ENCODE results near the gene PRDX2. TPM values are rescaled to one million over a fixed set of nuclear protein-coding genes. Genes with fewer than 3 reads are reported as not detected.

The PRDX2 gene
- total RNA-seq, 1 experiment from 2014 or later: not detected

DNA sequence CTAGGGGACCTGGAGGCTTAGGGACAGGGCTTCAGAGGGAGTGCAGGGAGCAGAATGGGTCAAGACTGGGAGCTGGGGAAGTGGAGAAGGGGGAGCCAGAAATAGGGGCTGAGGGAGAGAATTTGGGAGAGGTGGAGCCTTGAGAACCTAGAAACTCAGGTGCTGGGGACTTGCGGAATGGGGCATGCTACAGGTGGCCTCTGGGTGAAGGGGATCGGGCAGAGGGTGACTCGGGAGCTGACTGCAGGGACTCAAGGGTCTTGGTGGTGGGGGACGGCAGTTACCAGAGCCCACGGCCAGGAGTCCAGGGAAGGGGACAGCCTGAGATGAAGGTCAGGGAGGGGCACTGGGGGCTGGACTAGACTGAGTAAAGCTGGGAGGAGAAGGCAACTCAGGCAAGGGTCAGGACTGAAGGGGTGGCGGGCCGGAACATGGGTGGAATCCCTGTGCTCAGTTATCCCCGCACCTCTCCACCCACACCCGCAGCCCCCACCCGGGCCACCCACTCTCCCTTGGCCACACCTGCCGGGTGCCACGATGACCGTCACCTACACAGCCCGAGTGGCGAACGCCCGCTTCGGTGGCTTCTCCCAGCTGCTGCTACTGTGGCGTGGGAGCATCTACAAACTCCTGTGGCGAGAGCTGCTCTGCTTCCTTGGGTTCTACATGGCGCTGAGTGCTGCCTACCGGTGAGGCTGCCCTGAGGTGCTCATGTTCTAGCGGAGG lies 49.4 kb downstream of the PRDX2 start:
- DNase-seq (ENCODE audit: low spot score): no peak

- no peak for DNase-seq (ENCODE audit: low spot score)
Measured at GRCh38 chr19:12751635-12752034, 50.0 kb downstream of the PRDX2 start, which contains the start of gene BEST2. Gene BEST2 (plus strand): TSS chr19:12751791. CDS start chr19:12752593, 802 bp downstream.

GRCh38 chr19:12750851-12751250 lies 50.7 kb downstream of the PRDX2 start:
- DNase-seq (ENCODE audit: low spot score): no peak

GRCh38 chr19:12749938-12750521 lies 51.6 kb downstream of the PRDX2 start:
- no peak for DNase-seq (ENCODE audit: low spot score)

- DNase-seq (ENCODE audit: low spot score): no peak
Measured at GRCh38 chr19:12748489-12748888, 53.1 kb downstream of the PRDX2 start.

Other genes with a start within 250 kb of the PRDX2 start
- gene ZNF490, start 191.0 kb downstream of the PRDX2 start, total RNA-seq (2014; rRNA removed; shearing (Covaris generic)): 4.7 and 6.9 TPM in 2 replicates
- 10.5 and 29.2 TPM in 2 replicates for gene ZNF791, start 190.9 kb downstream of the PRDX2 start, total RNA-seq (2014; rRNA removed; shearing (Covaris generic))
- 45.7 and 65.6 TPM in 2 replicates for gene MAN2B1, start 135.1 kb downstream of the PRDX2 start, total RNA-seq (2014; rRNA removed; shearing (Covaris generic))
- 14.9 and 15.1 TPM in 2 replicates for gene WDR83, start 135.0 kb downstream of the PRDX2 start, total RNA-seq (2014; rRNA removed; shearing (Covaris generic))
- gene DHPS, start 119.9 kb downstream of the PRDX2 start, total RNA-seq (2014; rRNA removed; shearing (Covaris generic)): 132 and 170 TPM in 2 replicates
- gene GNG14, start 113.8 kb downstream of the PRDX2 start, total RNA-seq (2014; rRNA removed; shearing (Covaris generic)): not detected in 2 replicates
- gene FBXW9, start 105.2 kb downstream of the PRDX2 start, total RNA-seq (2014; rRNA removed; shearing (Covaris generic)): 16.7 and 21.8 TPM in 2 replicates
- gene TNPO2, start 77.9 kb downstream of the PRDX2 start, total RNA-seq (2014; rRNA removed; shearing (Covaris generic)): 9.3 and 14.5 TPM in 2 replicates
- gene TRIR, start 67.1 kb downstream of the PRDX2 start, total RNA-seq (2014; rRNA removed; shearing (Covaris generic)): 344 and 364 TPM in 2 replicates
- gene GET3, start 64.3 kb downstream of the PRDX2 start, total RNA-seq (2014; rRNA removed; shearing (Covaris generic)): 198 and 212 TPM in 2 replicates
- gene BEST2, start 50.0 kb downstream of the PRDX2 start, total RNA-seq (2014; rRNA removed; shearing (Covaris generic)): not detected in 2 replicates
- 10.2 and 20.5 TPM in 2 replicates for gene HOOK2, start 26.2 kb downstream of the PRDX2 start, total RNA-seq (2014; rRNA removed; shearing (Covaris generic))
- 79.1 and 85.7 TPM in 2 replicates for gene JUNB, start 10.3 kb downstream of the PRDX2 start, total RNA-seq (2014; rRNA removed; shearing (Covaris generic))
- gene THSD8, start 269 bp upstream of the PRDX2 start, total RNA-seq (2014; rRNA removed; shearing (Covaris generic)): not detected in 2 replicates
- gene RNASEH2A, start 4.8 kb upstream of the PRDX2 start, total RNA-seq (2014; rRNA removed; shearing (Covaris generic)): 88.8 and 89.6 TPM in 2 replicates
- 3.4 TPM in 1 of 2 replicates, not detected in the other for gene RTBDN, start 32.8 kb upstream of the PRDX2 start, total RNA-seq (2014; rRNA removed; shearing (Covaris generic))
- gene MAST1, start 36.7 kb upstream of the PRDX2 start, total RNA-seq (2014; rRNA removed; shearing (Covaris generic)): 1.3 and 3.2 TPM in 2 replicates
- 61.3 and 74.4 TPM in 2 replicates for gene DNASE2, start 79.6 kb upstream of the PRDX2 start, total RNA-seq (2014; rRNA removed; shearing (Covaris generic))
- not detected in 2 replicates for gene KLF1, start 85.4 kb upstream of the PRDX2 start, total RNA-seq (2014; rRNA removed; shearing (Covaris generic))
- 25.0 and 25.8 TPM in 2 replicates for gene GCDH, start 89.4 kb upstream of the PRDX2 start, total RNA-seq (2014; rRNA removed; shearing (Covaris generic))
- 0.12 and 0.28 TPM in 2 replicates for gene SYCE2, start 117.5 kb upstream of the PRDX2 start, total RNA-seq (2014; rRNA removed; shearing (Covaris generic))
- 98.2 and 99.1 TPM in 2 replicates for gene FARSA, start 131.9 kb upstream of the PRDX2 start, total RNA-seq (2014; rRNA removed; shearing (Covaris generic))
- 1,790 and 1,863 TPM in 2 replicates for gene CALR, start 136.8 kb upstream of the PRDX2 start, total RNA-seq (2014; rRNA removed; shearing (Covaris generic))
- 180 and 185 TPM in 2 replicates for gene RAD23A, start 144.1 kb upstream of the PRDX2 start, total RNA-seq (2014; rRNA removed; shearing (Covaris generic))
- 64.2 and 82.8 TPM in 2 replicates for gene GADD45GIP1, start 155.4 kb upstream of the PRDX2 start, total RNA-seq (2014; rRNA removed; shearing (Covaris generic))
- gene DAND5, start 167.8 kb upstream of the PRDX2 start, total RNA-seq (2014; rRNA removed; shearing (Covaris generic)): 0.10 and 0.36 TPM in 2 replicates
- gene NFIX, start 193.7 kb upstream of the PRDX2 start, total RNA-seq (2014; rRNA removed; shearing (Covaris generic)): 17.0 and 25.7 TPM in 2 replicates

Data from A172 (cell line).